ENCODE results near the gene INPPL1.

Gene INPPL1

GRCh38 chr11:72240461-72241290 is 16.1 kb downstream of the INPPL1 start:
- H3K9me3 ChIP-seq (ENCODE audit: insufficient read depth, low read length) = no peaks in the 10 kb centered on the region
- H3K9ac ChIP-seq (ENCODE audit: low read length) = no peak overlapping the region
- no peak overlapping the region for H3K4me2 ChIP-seq (ENCODE audit: low read length)
- H3K4me3 ChIP-seq (ENCODE audit: low read length) = no peak overlapping the region
- peaks cover 28% of the 10 kb centered on the region for H3K36me3 ChIP-seq (replicated peaks; ENCODE audit: low read depth, low read length)
- H3K79me2 ChIP-seq (ENCODE audit: low read length) = no peaks in the 10 kb centered on the region
- TF ChIP-seq, protein P1, sequence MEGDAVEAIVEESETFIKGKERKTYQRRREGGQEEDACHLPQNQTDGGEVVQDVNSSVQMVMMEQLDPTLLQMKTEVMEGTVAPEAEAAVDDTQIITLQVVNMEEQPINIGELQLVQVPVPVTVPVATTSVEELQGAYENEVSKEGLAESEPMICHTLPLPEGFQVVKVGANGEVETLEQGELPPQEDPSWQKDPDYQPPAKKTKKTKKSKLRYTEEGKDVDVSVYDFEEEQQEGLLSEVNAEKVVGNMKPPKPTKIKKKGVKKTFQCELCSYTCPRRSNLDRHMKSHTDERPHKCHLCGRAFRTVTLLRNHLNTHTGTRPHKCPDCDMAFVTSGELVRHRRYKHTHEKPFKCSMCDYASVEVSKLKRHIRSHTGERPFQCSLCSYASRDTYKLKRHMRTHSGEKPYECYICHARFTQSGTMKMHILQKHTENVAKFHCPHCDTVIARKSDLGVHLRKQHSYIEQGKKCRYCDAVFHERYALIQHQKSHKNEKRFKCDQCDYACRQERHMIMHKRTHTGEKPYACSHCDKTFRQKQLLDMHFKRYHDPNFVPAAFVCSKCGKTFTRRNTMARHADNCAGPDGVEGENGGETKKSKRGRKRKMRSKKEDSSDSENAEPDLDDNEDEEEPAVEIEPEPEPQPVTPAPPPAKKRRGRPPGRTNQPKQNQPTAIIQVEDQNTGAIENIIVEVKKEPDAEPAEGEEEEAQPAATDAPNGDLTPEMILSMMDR (IDR thresholded peaks at IDR 0.05; ENCODE audit: low read depth, low read length) = no peak
- TF ChIP-seq EZH2phosphoT487 (IDR thresholded peaks at IDR 0.05; ENCODE audit: low read depth) = no peak
- no peaks in the 10 kb centered on the region for H3K4me1 ChIP-seq (ENCODE audit: low read length)
- peaks cover 8% of the 10 kb centered on the region; the same call in 1 of the 2 replicates for H3K27me3 ChIP-seq (ENCODE audit: low read depth, low read length)
- peaks cover 15% of the 10 kb centered on the region; the same call in 1 of the 2 replicates for H4K20me1 ChIP-seq (ENCODE audit: insufficient read depth, low read length)
- H3K27ac ChIP-seq (ENCODE audit: low read length) = no peak overlapping the region
- no peak overlapping the region for H2AFZ ChIP-seq (ENCODE audit: low read depth, low read length)

GRCh38 chr11:72241291-72241781 is 16.8 kb downstream of the INPPL1 start:
- H2AFZ ChIP-seq (ENCODE audit: low read depth, low read length) = no peak overlapping the region
- no peak overlapping the region for H3K27ac ChIP-seq (ENCODE audit: low read length)
- H3K79me2 ChIP-seq (ENCODE audit: low read length) = no peaks in the 10 kb centered on the region
- no peak overlapping the region for H3K4me3 ChIP-seq (ENCODE audit: low read length)
- no peaks in the 10 kb centered on the region for H3K4me1 ChIP-seq (ENCODE audit: low read length)
- H3K4me2 ChIP-seq (ENCODE audit: low read length) = no peak overlapping the region
- TF ChIP-seq, protein P1 (IDR thresholded peaks at IDR 0.05; ENCODE audit: low read depth, low read length) = no peak
- no peak for TF ChIP-seq EZH2phosphoT487 (IDR thresholded peaks at IDR 0.05; ENCODE audit: low read depth)
- H4K20me1 ChIP-seq (ENCODE audit: insufficient read depth, low read length) = peaks cover 11% of the 10 kb centered on the region; the same call in 1 of the 2 replicates
- H3K36me3 ChIP-seq (replicated peaks; ENCODE audit: low read depth, low read length) = peaks cover 23% of the 10 kb centered on the region
- peaks cover 13% of the 10 kb centered on the region for H3K27me3 ChIP-seq (ENCODE audit: low read depth, low read length)
- no peaks in the 10 kb centered on the region for H3K9me3 ChIP-seq (ENCODE audit: insufficient read depth, low read length)
- no peak overlapping the region for H3K9ac ChIP-seq (ENCODE audit: low read length)

- no peak overlapping the region for H3K4me3 ChIP-seq (ENCODE audit: low read length)
Observed at GRCh38 chr11:72242141-72242540, 17.6 kb downstream of the INPPL1 start.

More at GRCh38 chr11:72242141-72242540, 17.6 kb downstream of the INPPL1 start:
- Histone ChIP-seq H3K27me3 (ENCODE audit: low read depth, low read length) (peaks cover 21% of the 10 kb centered on the region), H4K20me1 (ENCODE audit: insufficient read depth, low read length) (peaks cover 5% of the 10 kb centered on the region; the same call in 1 of the 2 replicates), H3K4me2 (ENCODE audit: low read length) (no peak overlapping the region), H3K27ac (ENCODE audit: low read length) (no peak overlapping the region), H3K36me3 (replicated peaks; ENCODE audit: low read depth, low read length) (peaks cover 16% of the 10 kb centered on the region), H2AFZ (ENCODE audit: low read depth, low read length) (no peak overlapping the region), H3K9ac (ENCODE audit: low read length) (no peak overlapping the region), H3K4me1 (ENCODE audit: low read length) (no peaks in the 10 kb centered on the region), H3K79me2 (ENCODE audit: low read length) (no peaks in the 10 kb centered on the region), H3K9me3 (ENCODE audit: insufficient read depth, low read length) (no peaks in the 10 kb centered on the region)
- TF ChIP-seq EZH2phosphoT487 (IDR thresholded peaks at IDR 0.05; ENCODE audit: low read depth) = no peak
- TF ChIP-seq, protein P1 (IDR thresholded peaks at IDR 0.05; ENCODE audit: low read depth, low read length) = no peak
